ENCODE results near the gene RCAN2.

Gene RCAN2

DNA sequence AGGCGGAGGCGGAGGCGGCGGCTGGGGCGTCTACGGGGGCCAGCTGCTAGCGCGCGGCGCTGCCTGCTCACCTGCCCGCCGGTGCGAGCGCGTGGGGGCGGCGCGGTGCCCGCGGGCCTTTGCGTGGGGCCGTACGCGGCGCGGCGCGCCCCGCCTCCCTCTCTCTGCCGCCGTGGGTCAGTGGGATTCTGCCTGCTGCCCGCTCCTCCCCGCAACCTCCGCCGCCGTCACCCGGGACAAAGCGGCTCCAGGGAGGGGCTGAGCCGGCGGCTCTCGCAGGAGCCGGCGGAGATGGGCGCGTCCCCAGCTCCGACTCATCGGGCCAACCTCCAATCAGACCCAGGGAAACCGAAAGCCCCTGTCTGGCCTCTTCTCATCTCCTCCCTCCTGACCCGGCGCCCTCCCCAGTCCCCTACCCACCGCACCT, at the start of gene RCAN2:
Gene RCAN2, minus strand, starts transcription at position 249 of the 427 bp plus-strand sequence.
- peak; percentile 29 for DNase-seq

DNA sequence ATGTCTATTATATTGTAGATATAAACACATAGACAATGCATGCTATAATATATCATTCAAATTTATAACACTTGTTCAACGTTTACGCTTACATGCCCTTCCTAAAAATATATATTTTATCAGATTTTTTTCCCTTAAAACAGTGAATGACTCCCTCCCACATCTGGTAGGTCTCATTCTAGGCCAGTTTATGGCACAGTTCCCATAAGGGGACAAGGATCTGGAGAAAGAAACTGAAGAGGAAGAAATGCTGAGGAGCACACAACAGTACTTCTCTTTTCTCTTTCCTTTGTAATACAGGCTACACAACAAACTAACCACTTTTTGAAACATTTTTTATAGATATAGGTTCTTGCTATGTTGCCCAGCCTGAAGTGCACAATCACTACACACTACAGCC, 48.6 kb upstream of the RCAN2 start:
- DNase-seq, result no peak

DNA sequence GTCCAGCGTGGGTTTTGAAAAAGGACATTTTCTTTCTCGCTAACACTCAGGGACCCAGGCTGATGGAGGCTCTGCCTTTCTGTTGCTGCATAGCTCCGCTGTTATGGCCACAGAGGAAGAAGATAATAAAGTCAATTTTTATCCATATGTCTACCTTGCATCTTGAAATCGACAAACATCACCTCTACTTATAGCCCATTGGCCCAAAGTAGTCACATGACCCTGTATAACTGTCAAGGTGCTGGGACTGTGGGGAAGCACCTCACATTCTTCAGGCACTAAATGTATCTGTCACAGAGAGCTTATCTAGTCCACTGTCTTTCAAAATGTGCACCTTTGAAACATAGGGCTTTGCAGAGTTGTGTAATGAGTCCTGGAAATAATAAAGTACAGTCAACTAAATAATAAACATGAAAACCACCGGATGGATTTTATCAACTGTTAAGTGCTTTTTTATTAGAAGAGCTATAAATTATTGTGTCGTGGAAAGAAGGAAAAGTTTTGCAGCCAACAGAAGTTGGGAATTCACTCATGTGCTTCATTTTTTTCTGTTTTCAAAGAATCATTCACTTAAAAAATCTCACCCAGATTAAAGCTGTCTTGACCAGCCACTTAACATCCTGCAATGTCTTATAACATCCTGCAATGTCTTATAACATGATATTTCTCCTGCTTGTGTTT, 47.7 kb upstream of the RCAN2 start:
- no peak for DNase-seq

DNA sequence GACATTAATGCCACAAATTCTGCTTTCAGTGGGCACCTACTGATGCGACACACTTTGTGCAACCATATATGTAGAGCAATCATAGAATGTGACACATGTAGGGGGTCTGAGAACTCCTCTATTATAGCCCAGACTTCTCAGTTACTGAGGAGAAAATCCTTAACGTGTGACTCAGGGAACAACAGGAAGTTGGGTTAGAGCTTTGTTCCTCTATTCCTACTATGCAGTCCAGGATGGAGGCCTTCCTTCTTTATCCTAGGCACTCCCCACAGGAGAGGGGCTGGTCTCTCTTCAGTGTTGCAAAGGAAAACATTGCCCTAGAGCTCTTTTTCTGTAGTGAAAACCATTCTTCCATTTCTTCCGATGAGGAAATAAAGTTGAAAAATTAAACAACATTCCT, 39.6 kb upstream of the RCAN2 start:
- DNase-seq, result peak; percentile 1

DNA sequence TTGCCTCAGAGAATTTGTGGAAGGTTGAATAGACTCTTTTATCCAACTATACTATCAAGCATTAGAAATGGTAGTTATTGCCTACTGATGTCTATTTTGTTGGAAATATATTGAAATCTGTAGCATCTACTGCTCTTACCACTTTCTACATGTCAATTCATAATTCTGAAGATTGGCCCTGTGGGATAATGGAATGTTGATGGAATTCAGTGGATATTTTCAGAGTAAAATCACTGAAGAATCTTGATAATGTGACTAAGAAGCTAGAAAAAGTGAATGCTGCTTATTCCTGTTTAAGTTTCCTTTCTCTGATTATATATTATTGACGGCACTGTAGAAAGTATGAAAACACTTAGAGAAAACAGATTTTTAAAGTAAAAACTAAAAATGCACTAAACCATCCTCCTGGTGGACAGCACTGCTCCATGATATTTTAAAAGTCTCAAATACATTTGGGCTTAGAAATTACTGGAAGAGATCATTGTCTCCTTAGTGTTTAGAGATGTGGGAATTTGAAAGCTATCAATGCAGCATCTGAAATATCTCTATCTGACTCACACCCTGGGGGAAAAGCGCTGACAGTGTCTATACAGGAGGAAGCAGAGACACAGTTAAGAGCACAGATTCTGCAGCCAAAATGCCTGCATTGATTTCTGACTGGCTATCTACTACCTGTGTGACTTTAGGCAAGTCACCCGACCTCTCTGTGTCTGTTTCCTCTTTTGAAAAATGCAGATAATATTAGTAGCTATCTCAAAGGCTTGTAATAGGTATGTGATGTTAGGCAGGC, 37.9 kb upstream of the RCAN2 start:
- DNase-seq, result peak; percentile 4

DNA sequence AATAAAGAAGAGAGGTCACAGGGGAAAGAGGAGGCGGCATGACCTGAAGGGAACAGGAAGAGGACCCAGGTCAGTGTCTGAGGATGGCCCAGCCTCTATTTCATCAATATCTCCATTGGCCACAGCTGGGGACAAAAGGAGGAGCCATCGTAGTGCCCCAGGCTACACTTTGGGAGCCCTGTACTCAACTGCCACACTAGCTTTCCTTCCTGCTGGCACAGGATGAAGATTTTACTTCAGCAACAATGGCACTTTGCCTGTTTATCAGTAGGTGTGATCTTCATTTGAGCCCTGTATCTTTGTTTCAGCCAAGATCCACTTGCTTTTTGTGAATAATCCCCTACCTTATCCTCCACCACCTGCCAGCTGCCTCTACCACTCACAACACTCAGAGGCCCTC, 35.4 kb upstream of the RCAN2 start:
- DNase-seq, result no peak

DNA sequence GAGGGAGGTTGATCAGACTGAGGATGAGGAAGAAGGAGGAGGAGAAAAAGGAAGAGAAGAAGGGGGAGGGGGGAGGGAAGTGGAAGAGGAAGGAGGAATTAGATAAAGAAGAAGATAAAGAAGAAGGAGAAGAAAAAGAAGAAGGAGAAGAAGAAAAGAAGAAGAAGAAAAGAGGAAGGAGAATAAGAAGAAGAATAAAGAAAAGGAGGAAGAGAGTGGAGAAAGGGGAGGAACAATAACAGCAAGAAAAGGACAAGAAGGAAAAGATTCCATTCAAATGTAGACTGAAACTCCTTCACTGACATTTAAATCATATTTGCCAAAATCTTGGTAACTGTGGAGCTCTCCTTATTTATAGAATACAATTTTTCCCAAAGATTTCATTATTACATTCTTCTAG, 34.3 kb upstream of the RCAN2 start:
- DNase-seq, result no peak

DNA sequence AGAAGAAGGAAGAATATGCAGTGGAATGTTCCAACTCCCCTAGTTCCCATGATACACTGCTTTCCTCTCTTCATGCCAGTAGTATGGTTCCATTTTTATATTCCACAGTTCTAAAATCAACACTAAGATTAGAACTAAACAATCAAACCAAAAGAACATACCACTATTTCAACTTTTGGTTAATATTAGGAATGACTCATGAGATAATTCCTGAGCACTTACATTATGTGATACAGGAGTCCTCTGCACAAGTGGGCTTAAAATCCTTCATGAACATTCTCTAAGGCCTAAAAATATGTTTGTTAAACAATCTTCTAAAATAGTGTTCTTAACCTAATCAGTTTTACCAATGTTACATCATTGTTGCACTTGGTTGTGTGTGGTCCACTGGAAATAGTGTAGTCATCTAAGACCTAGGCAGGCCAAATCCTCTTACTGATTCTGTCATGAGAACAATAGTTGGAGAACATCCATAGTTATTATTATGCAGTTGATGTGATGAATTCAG, 30.3 kb upstream of the RCAN2 start:
- DNase-seq, result peak; percentile 10

DNA sequence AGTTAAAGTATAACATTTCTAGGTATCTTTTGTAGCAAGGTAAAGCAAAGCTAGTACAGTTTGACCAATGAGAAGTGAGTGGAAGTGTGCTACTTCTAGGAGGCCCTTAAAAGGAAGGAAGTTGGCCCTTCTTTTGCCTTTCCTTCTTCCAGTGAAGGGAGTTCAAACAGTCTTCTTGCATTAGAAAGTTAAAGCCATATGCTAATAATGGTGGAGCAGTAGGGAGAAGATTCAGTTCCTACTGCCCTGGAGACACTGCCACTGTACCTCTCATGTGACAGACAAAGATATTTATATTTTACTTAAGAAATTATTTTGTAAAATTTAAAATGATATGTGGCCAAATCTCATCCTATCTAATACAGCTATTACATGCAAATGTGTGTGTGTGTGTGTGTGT, 26.0 kb upstream of the RCAN2 start:
- no peak for DNase-seq

DNA sequence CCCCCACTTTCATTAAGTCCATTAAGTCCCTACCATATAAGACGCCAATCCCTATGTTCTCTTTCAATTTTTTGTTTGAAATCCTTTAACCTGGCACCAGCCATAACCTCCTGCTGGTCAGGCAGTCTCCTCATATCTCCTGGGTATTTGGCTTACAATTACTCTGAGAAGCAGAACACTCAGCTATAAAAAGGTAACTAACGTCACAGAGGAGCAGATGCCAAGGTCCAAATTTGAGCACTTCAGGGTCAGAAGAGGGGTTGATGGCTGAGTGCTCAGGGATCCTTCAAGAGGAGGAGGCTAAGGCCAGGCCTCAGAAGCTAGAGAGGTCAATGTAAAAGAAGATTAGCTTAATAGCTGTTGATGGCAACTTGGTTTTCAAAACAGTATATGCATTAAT, 22.3 kb upstream of the RCAN2 start:
- no peak for DNase-seq

DNA sequence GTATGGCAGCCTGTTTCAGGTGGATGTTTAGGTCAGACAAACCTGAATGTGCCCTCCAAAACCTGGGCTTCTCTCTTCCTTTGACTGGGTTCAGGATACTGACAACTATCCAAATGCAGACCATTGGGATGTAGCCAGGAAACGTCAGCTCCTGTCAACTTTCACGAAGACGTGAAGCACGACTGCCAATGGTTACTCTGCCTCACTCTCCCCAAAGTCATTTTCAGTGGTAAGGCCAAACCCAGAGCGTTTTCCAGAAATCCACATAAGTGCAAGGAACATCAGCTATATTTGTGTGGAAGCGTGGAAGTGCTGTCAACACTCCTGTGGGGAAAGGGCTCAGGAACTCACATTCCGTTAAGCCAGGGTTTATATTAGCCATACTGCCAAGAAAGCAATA, 20.1 kb upstream of the RCAN2 start:
- no peak for DNase-seq

DNA sequence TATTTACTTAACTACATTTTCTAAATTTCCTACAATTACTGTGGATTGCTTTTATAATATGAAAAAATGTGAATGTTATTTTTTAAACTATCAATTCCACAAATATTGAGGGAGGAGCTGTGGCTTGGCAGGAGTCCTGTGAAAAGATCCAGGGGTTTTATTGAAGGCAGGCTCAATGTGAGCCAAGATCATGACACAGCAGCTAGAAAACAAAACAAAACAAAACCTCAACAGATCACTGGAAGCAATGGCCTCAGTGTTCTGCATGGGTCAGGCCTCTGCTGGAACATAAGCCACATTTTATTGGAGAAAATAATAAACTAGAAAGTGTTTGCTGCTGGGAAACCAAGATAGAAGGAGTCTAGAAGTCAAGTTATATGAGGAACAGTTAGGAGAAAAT, 19.4 kb upstream of the RCAN2 start:
- DNase-seq, result peak; percentile 36

DNA sequence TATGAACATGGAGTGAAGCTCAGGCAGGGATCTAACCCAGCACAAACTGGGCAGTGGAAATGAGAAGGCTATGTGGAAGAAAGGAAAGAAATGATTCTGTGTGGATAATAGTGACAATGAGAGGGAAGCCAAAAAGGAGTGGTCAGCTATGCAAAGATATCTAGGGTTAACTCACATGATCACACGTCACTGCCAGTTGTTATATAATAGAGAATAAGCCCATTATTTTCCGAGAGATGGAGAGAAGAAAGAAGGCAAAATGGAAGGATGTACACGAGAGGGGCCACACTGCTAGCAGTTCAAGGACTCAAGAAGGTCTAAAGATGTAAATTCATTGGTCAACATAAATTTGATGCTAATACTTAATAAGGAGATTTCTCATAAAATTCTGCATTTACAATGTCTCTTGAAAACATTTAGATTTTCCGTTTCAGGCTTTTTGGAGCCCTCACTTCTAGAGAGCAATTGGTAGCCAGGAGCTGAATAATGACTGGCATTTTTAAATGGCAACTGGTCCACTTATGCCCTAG, 18.8 kb upstream of the RCAN2 start:
- DNase-seq, result no peak

DNA sequence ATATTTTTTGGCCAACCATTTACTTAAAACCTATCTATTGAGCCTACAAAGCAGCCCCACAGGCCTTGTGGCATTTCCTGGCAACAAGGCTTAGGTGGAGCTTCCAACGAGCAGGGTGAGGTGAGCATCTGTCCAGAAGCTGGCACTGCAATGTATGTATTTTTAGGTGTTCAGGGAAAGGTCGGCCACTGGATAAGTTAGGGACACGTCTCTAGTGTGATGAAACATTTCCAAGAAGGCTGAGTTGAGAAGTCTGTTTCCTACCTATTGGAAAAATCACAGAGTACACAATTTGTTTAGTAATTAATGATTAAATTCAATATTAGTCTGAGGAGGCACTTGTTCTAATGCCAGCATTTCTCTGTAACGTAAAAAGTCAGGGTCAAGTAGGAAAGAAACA, 17.8 kb upstream of the RCAN2 start:
- DNase-seq, result no peak

DNA sequence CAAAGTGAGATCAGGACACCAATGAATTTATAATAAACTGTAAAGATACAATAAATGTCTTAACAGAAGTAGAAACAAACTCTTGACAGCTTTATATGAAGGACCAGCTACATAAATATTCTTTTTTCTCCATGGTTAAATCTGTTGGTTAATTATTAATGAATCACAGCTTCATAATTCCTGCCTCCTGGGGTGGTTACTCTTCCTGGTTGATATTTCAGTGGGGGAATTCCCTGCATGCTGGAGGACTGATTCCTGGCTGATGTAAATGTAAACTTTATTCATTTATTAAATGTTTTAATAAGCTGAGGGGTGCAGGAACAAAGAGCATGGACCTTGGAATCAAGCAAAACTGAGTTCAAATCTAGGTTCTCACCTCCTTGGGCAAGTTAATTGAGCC, 16.2 kb upstream of the RCAN2 start:
- no peak for DNase-seq

DNA sequence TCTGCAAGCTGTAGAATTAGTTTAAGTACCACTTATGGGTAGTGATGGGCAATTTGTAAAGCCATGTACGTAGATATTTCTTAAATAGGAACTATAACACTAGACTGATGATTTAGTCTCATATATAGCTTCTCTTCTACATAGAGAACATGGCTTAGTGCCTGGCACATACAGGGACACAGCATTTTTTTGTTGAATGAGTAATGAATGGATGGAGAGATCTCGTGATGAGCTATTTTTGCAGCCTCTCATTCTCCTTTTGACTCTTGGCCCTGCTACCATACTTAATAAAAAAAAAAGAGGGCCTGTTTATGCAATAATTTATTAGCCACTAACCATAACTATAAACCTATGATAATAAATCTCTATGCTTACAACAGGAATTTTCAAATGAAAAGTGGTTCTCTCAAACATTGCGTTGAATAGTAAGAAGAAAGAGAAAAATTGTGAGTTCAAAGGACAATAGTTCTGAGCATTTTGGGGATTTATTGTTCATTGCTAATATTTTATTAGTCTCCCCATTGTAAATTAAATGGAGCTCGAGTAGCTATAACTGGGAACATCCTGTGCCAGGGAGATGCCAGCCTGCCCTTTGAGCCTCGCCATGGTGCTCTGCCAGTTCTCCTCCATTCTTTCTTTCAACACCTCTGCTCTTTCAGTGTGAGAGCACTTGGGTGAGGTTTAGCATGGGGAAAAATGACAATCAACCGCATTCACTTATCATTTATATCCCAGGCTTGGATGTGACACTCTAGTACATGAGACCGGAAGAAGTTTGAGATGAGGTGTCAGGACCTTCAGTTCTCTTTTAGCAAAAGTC, 14.7 kb upstream of the RCAN2 start:
- DNase-seq, result no peak

DNA sequence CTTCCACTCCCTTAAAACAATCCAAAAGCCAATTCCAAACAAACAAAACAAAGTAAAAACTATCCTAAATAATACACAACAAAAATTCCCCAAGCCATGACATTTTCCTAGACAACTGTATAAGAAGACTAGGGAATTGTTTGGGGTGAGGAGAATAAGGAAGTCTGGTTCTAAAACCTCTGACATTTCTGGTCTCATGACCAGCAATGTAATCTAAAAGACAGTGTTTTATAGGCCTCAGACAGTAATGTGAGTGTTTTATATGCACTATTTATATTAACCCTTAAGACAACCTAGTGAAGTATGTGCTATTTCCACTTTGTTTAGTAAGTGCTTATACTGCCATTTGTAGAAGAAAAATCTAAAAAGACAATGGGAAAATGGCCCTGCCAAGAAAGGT, 13.0 kb upstream of the RCAN2 start:
- DNase-seq, result no peak

DNA sequence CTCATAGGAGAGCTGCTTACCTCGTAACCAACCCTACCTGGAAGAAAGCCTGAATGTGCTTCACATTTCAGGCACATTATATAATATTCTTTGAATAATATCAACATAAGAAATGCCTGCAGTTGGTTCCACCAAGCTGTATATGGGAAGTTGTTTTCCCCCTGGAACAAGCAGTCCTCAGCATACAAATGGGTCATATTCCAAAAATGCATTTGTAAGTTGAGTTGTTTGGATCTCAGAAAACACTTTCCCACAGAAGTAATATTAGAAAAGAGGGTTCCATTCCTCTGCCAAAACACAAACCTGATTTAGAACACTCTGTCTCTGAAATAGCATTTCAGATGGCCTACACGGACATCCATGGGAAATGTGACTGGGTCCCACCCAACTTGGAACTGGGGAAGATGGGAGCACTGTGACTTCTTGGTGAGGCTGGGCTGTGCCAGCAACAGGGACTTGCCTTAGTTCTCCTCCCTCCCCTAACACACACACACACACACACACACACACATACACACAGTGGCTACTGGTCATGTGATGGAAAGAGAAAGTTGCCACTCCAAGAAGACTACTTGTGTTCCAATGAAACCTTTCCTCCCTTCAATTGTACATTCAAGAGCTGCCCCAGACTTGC, 11.4 kb upstream of the RCAN2 start:
- no peak for DNase-seq

DNA sequence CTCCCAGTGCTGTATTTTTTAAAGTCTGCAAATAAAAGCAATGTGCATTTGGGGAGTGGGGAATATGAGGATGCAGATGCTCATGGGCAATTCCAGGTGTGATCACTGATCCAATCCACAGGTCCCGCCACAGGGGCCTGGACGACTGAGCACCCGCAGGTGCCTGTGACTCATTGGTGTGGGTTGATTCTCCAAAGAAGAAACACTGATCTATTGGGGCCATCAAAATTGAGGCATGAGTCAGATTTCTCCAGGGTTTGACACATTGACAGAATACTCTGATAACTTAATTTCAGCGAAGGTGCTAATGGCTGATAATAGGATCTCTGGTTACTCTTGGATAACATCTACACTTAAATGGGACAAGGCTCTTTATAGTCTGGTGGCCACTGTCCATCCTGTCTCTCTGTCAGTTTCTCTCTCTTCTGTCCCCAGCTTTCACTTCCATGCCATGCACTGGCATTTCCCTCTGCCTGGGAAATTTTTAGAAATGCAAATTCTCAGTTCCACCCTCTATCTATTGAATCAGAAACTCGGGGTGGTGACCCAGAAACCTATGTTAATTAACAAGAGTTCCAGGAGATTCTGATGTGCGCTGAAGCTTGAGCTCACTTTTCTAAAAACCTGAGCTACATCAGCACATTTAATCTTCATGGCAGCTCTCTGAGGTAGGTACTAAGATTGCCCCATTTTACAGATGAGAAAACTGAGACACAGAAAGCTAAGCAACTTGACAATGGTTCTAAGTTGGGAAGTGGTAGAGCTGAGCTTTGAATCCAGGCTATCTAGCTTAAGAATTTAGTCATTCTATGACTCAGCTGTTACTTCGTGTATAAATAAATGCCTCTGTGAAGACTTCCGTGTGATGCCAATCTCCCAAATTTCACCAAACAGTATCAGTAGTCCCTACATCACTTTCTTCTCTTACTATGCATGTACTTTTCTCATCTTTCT, 10.2 kb upstream of the RCAN2 start:
- no peak for DNase-seq

DNA sequence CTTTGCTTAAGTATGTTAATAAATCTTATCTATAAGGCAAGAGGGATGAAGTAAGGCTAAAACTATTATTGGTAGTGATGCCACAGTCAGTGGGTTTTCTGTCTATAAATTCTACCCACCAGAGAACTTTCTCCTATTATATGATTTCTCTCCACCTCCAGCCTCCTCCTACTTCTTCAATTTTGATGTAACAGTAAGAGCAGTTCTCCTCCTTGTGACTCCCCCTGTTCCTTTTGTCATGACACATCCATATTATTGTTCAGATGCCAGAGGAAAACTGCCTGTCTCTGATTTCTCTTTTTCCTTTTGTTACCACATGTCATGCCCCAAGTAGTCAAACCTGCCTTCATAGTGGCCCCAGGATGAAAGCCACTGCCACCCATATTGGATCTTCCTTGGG, 9.1 kb upstream of the RCAN2 start:
- DNase-seq, result no peak

Data from fibroblast of skin of right quadriceps (primary cell).